HAP-1 (cell line): ENCODE measurements around the gene PSMA5.
"Not testable (repeated sequence)": the region's sequence is repeated elsewhere in the genome, so short reads cannot be mapped to it uniquely, and the experiment has no call there.

ENCODE experiments used
- DNase-seq, 2 experiments: peaks; one replicate each; pipeline ENCODE4 v3.0.0-alpha.2; 2016 to 2020; ENCODE audit warnings: low spot score in 2 of 2
- H3K27me3 ChIP-seq: fragments of 250-450 bp; sonication (Bioruptor Pico); 2 replicates; pipeline ENCODE4 v1.5.1; 2020; ENCODE audit warnings: low read depth, mild to moderate bottlenecking, moderate library complexity
- H3K36me3 ChIP-seq: fragments of 250-450 bp; sonication (Bioruptor Pico); replicated peaks from 2 replicates; pipeline ENCODE4 v1.5.1; 2020; ENCODE audit warnings: mild to moderate bottlenecking
- H3K4me1 ChIP-seq: fragments of 250-450 bp; sonication (Bioruptor Pico); 2 replicates; pipeline ENCODE4 v1.5.1; 2020; ENCODE audit warnings: mild to moderate bottlenecking
- H3K4me3 ChIP-seq: fragments of 250-450 bp; sonication (Bioruptor Pico); 2 replicates; pipeline ENCODE4 v1.5.1; 2020; ENCODE audit warnings: mild to moderate bottlenecking, moderate library complexity
- H3K9me3 ChIP-seq: fragments of 250-450 bp; sonication (Bioruptor Pico); 2 replicates; pipeline ENCODE4 v1.5.1; 2020; ENCODE audit warnings: mild to moderate bottlenecking, moderate library complexity
- in situ Hi-C: fragments of 300-500 bp; cut with MboI; formaldehyde crosslinking; loops from 3 replicates; pipeline ENCODE4 v1.14.3; 2020; ENCODE audit warnings: low sequenced_read_pairs, inconsistent platforms, mixed read lengths

PSMA5 gene

GRCh38 chr1:109404838-109405237 is 21.4 kb downstream of the PSMA5 start:
- Histone ChIP-seq H3K36me3 (peaks cover 71% of the 10 kb centered on the region), H3K4me3 (no peak overlapping the region), H3K9me3 (no peaks in the 10 kb centered on the region), H3K27me3 (no peaks in the 10 kb centered on the region), H3K4me1 (no peaks in the 10 kb centered on the region)
- in situ Hi-C loops, result loop anchor here (5.0 kb wide), 1 partner anchor 138 kb away; no protein-coding TSS in a partner anchor
- DNase-seq, result no peak

GRCh38 chr1:109402025-109402424 is 24.2 kb downstream of the PSMA5 start:
- peaks cover 43% of the 10 kb centered on the region for H3K36me3 ChIP-seq
- DNase-seq, result no peak
- H3K4me3 ChIP-seq, result no peak overlapping the region
- no peaks in the 10 kb centered on the region for H3K27me3 ChIP-seq
- H3K4me1 ChIP-seq, result peaks cover 16% of the 10 kb centered on the region
- in situ Hi-C loops, result loop anchor here (5.0 kb wide), 1 partner anchor 135 kb away; no protein-coding TSS in a partner anchor
- H3K9me3 ChIP-seq, result no peaks in the 10 kb centered on the region

- no peaks in the 10 kb centered on the region for H3K27me3 ChIP-seq
- peaks cover 25% of the 10 kb centered on the region for H3K4me1 ChIP-seq
- in situ Hi-C loops, result loop anchor here (5.0 kb wide), 1 partner anchor 133 kb away; no protein-coding TSS in a partner anchor
- H3K9me3 ChIP-seq, result no peaks in the 10 kb centered on the region
- no peak overlapping the region for H3K4me3 ChIP-seq
- no peak for DNase-seq
- H3K36me3 ChIP-seq, result peaks cover 30% of the 10 kb centered on the region
Measured at GRCh38 chr1:109400035-109400655, 26.1 kb downstream of the PSMA5 start.

- in situ Hi-C loops, result no loop called here
- peak; percentile 52 to 85 for DNase-seq
- H3K4me1 ChIP-seq, result peaks cover 25% of the 10 kb centered on the region
- peaks cover 23% of the 10 kb centered on the region for H3K36me3 ChIP-seq
- no peaks in the 10 kb centered on the region for H3K9me3 ChIP-seq
- no peaks in the 10 kb centered on the region for H3K27me3 ChIP-seq
- no peak overlapping the region for H3K4me3 ChIP-seq
Measured at GRCh38 chr1:109399326-109399957, 26.8 kb downstream of the PSMA5 start.

- Histone ChIP-seq H3K9me3 (no peaks in the 10 kb centered on the region), H3K27me3 (no peaks in the 10 kb centered on the region), H3K4me1 (peaks cover 26% of the 10 kb centered on the region), H3K4me3 (peak overlapping the region; percentile 37), H3K36me3 (peaks cover 16% of the 10 kb centered on the region)
- in situ Hi-C loops, result no loop called here
- DNase-seq, result no peak
Measured at GRCh38 chr1:109398343-109399225, 27.7 kb downstream of the PSMA5 start.

- DNase-seq, result peak; percentile 95 to 96
Measured at GRCh38 chr1:109397581-109398342, 28.5 kb downstream of the PSMA5 start, which contains the start of gene SORT1. Gene SORT1 (minus strand): TSS chr1:109397918. CDS start chr1:109397892, 26 bp downstream.

GRCh38 chr1:109396871-109397580 is 29.2 kb downstream of the PSMA5 start:
- in situ Hi-C loops, result no loop called here
- DNase-seq, result peak in 1 of 2 experiments; percentile 31
- Histone ChIP-seq H3K4me1 (peaks cover 37% of the 10 kb centered on the region), H3K36me3 (peaks cover 4% of the 10 kb centered on the region), H3K9me3 (no peaks in the 10 kb centered on the region), H3K4me3 (peak overlapping the region; percentile 37), H3K27me3 (no peaks in the 10 kb centered on the region)

More at GRCh38 chr1:109397581-109398342, 28.5 kb downstream of the PSMA5 start, which contains the start of gene SORT1:
- no peaks in the 10 kb centered on the region for H3K27me3 ChIP-seq
- H3K4me3 ChIP-seq, result peak within 1 kb of the TSS; percentile 37
- in situ Hi-C loops, result no loop called here
- H3K4me1 ChIP-seq, result peaks cover 34% of the 10 kb centered on the region
- H3K36me3 ChIP-seq, result peaks cover 11% of the 10 kb centered on the region
- no peaks in the 10 kb centered on the region for H3K9me3 ChIP-seq

- H3K9me3 ChIP-seq, result no peaks in the 10 kb centered on the region
- H3K4me1 ChIP-seq, result peaks cover 38% of the 10 kb centered on the region
- no peak for DNase-seq
- in situ Hi-C loops, result no loop called here
- peaks cover 3% of the 10 kb centered on the region; the same call in 1 of the 2 replicates for H3K36me3 ChIP-seq
- H3K4me3 ChIP-seq, result peak overlapping the region; percentile 37
- H3K27me3 ChIP-seq, result no peaks in the 10 kb centered on the region
Measured at GRCh38 chr1:109396513-109396839, 29.8 kb downstream of the PSMA5 start.

GRCh38 chr1:109395602-109396512 is 30.4 kb downstream of the PSMA5 start:
- H3K4me1 ChIP-seq, result peaks cover 39% of the 10 kb centered on the region
- peak in 1 of 2 experiments; percentile 16 for DNase-seq
- in situ Hi-C loops, result no loop called here
- no peaks in the 10 kb centered on the region for H3K27me3 ChIP-seq
- H3K4me3 ChIP-seq, result peak overlapping the region; percentile 37
- no peaks in the 10 kb centered on the region for H3K9me3 ChIP-seq
- H3K36me3 ChIP-seq, result no peaks in the 10 kb centered on the region

- peaks cover 39% of the 10 kb centered on the region for H3K4me1 ChIP-seq
- in situ Hi-C loops, DNase-seq, H3K4me3 ChIP-seq, H3K27me3 ChIP-seq, H3K9me3 ChIP-seq, H3K36me3 ChIP-seq: not testable (repeated sequence)
Measured at GRCh38 chr1:109395282-109395599, 31.0 kb downstream of the PSMA5 start.

- in situ Hi-C loops, result no loop called here
- Histone ChIP-seq H3K27me3 (no peaks in the 10 kb centered on the region), H3K9me3 (no peaks in the 10 kb centered on the region), H3K36me3 (no peaks in the 10 kb centered on the region), H3K4me1 (peaks cover 39% of the 10 kb centered on the region), H3K4me3 (no peak overlapping the region)
- no peak for DNase-seq
Measured at GRCh38 chr1:109394591-109395281, 31.5 kb downstream of the PSMA5 start.
